Omental fat pad (tissue), 4 donors: ENCODE measurements around the gene ADAMTS6. TPM values are rescaled to one million over a fixed set of nuclear protein-coding genes. Genes with fewer than 3 reads are reported as not detected.

Experiments
- ATAC-seq: fragments of 150-250 bp; one replicate; pipeline ENCODE4 v1.9.1; 2016; ENCODE audit warnings: mild to moderate bottlenecking, moderate library complexity; ENCODE audit not compliant: low FRiP score
- DNase-seq: peaks from one replicate; pipeline ENCODE4 v3.0.0-alpha.2; 2019; ENCODE audit warnings: low spot score
- CTCF ChIP-seq, 3 donors: fragments of 450-650 bp; IDR thresholded peaks; one replicate each; pipeline ENCODE4 v1.5.1; 2016 to 2017; ENCODE audit warnings: antibody characterized with exemption in 3 of 3, mild to moderate bottlenecking in 3 of 3, moderate library complexity in 2 of 3
- total RNA-seq, 4 donors: library from RNA; depleted of rRNA; stranded (reverse); fragments of >200 nt; gene quantifications; one replicate each; pipeline ENCODE4 v1.1.0, GENCODE V29; 2016

ADAMTS6 gene
- total RNA-seq, 4 donors from 2014 or later = 1.8 to 8.0 (median 3.0) TPM

DNA sequence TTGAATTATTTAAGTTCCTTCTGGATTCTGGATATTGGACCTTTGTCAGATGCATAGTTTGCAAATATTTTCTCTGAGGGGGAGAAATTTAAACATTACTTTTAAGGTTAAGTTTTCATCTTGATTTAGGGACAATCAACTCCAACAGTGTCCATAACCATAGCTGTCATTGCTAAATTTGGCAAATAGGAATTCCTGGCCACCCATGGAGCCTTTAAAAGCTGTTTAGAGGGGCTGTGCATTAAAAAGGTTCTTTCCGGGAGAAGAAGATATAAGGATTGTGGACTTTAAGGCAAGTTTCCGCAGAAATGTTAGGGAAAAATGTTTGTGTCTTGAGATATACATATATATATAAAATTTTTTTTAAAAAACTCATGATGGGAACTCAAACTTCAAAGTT, 339.7 kb downstream of the ADAMTS6 start:
- no peak for TF ChIP-seq CTCF (IDR thresholded peaks at IDR 0.05)
- DNase-seq (no peak), ATAC-seq (no peak)

GRCh38 chr5:65141493-65141892, 340.2 kb downstream of the ADAMTS6 start:
- no peak for TF ChIP-seq CTCF (IDR thresholded peaks at IDR 0.05)
- DNase-seq (no peak), ATAC-seq (no peak)

GRCh38 chr5:65137631-65138030, 344.1 kb downstream of the ADAMTS6 start:
- ATAC-seq = no peak
- no peak for DNase-seq
- TF ChIP-seq CTCF (IDR thresholded peaks at IDR 0.05) = no peak

- no peak for ATAC-seq
- TF ChIP-seq CTCF (IDR thresholded peaks at IDR 0.05) = no peak
- no peak for DNase-seq
These were observed 348.1 kb downstream of the ADAMTS6 start for GRCh38 chr5:65133477-65134110.

DNA sequence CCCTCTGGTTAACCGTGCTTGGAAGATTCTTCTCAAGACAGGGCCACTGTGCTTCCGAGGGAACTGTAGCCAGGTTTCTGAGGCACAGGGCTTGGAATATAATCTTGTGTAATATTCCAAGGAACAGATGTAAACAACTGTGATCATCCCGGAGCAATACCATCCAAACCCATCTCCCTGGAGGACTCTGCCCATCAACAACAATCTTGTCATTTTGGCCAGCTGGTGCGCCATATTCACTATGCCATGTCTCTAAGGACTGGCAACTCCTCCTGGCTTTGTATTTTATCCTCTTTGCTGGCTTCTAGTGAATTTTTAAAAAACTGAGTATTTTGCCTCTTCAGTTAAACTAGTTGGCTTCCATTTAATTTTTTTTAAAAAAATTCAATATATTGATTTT, 349.3 kb downstream of the ADAMTS6 start:
- no peak for TF ChIP-seq CTCF (IDR thresholded peaks at IDR 0.05)
- ATAC-seq (no peak), DNase-seq (no peak)

DNA sequence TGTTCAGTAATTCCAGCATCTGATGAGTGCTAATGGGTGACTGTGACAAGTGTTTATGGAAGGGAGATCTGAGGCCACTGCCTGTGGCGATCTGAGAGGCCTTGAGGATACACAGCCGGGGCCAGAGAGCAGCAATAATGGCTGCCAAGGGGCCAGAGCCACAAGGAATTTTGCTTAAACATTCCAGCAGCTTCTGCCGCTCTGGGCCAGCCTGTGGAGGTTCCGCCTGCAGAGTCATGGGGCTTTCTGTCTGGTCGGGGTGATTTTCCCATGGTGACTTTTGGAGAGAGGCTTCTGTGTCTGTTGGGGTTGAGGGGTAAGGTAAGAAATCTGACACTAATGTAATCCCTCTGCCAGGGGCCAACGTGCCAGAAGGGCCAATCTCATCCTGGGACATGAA, 353.5 kb downstream of the ADAMTS6 start:
- no peak for TF ChIP-seq CTCF (IDR thresholded peaks at IDR 0.05)
- no peak for DNase-seq
- ATAC-seq = no peak

DNA sequence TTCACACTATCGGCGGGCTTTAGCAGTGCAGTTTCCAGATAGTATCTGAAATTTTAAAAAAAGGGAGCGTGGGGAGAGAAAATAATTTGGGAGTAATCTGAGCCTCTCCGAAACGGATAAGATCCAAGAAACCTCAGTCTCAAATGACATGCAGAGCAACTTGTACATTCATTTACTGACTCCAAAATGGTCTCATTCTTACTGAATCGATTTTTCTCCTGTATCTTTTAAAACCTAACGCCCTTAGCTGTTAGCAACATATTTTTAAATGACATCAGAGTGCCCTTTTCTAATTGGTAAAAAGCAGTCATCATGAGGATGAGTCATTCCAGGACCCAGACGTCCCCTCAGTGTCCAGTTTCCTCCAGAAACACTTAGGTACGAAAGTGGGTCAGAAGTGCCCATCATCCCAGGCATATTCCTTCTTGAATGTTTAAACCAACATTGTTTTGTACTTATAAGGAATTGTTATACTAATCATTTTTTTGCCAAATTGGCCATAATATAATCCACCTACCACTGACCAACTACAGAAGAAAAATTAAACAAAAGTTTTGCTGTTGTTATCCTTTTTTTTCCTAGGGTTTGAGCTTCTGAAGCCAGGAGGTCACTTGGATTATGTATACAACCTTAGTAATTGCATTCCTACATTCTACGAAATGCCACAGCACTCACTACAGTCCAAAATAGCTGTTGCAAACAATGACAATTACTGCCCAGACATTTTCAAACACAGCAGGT, 354.4 kb downstream of the ADAMTS6 start:
- ATAC-seq = no peak

More for the DNA sequence above, 354.4 kb downstream of the ADAMTS6 start:
- DNase-seq = no peak
- TF ChIP-seq CTCF (IDR thresholded peaks at IDR 0.05) = no peak
